ENCODE measurements around the gene XYLT1.

The XYLT1 gene

GRCh38 chr16:17129971-17130370, 340.8 kb downstream of the XYLT1 start:
- DNase-seq (ENCODE audit: extremely low read depth in 1 of 2, low read depth in 1 of 2) = no peak

GRCh38 chr16:17128791-17129190, 342.0 kb downstream of the XYLT1 start:
- no peak for DNase-seq (ENCODE audit: extremely low read depth in 1 of 2, low read depth in 1 of 2)

- no peak for DNase-seq (ENCODE audit: extremely low read depth in 1 of 2, low read depth in 1 of 2)
Observed at GRCh38 chr16:17126156-17126555, 344.6 kb downstream of the XYLT1 start.

- no peak for DNase-seq (ENCODE audit: extremely low read depth in 1 of 2, low read depth in 1 of 2)
Observed at GRCh38 chr16:17125671-17126070, 345.1 kb downstream of the XYLT1 start.

- no peak for DNase-seq (ENCODE audit: extremely low read depth in 1 of 2, low read depth in 1 of 2)
Observed at GRCh38 chr16:17117906-17118577, 352.7 kb downstream of the XYLT1 start.

- DNase-seq (ENCODE audit: extremely low read depth in 1 of 2, low read depth in 1 of 2) = no peak
Observed at GRCh38 chr16:17116595-17117322, 354.0 kb downstream of the XYLT1 start.

GRCh38 chr16:17109413-17109812, 361.3 kb downstream of the XYLT1 start:
- no peak for DNase-seq (ENCODE audit: extremely low read depth in 1 of 2, low read depth in 1 of 2)

- no peak for DNase-seq (ENCODE audit: extremely low read depth in 1 of 2, low read depth in 1 of 2)
Observed at GRCh38 chr16:17108596-17108995, 362.2 kb downstream of the XYLT1 start.

- no peak for DNase-seq (ENCODE audit: extremely low read depth in 1 of 2, low read depth in 1 of 2)
Observed at GRCh38 chr16:17107450-17107849, 363.3 kb downstream of the XYLT1 start.

- DNase-seq (ENCODE audit: extremely low read depth in 1 of 2, low read depth in 1 of 2) = no peak
Observed at GRCh38 chr16:17106243-17106791, 364.4 kb downstream of the XYLT1 start.

- no peak for DNase-seq (ENCODE audit: extremely low read depth in 1 of 2, low read depth in 1 of 2)
Observed at GRCh38 chr16:17105239-17105797, 365.4 kb downstream of the XYLT1 start.

- DNase-seq (ENCODE audit: extremely low read depth in 1 of 2, low read depth in 1 of 2) = no peak
Observed at GRCh38 chr16:17104654-17105053, 366.1 kb downstream of the XYLT1 start.

GRCh38 chr16:17103216-17103615, 367.5 kb downstream of the XYLT1 start:
- no peak for DNase-seq (ENCODE audit: extremely low read depth in 1 of 2, low read depth in 1 of 2)

- no peak for DNase-seq (ENCODE audit: extremely low read depth in 1 of 2, low read depth in 1 of 2)
Observed at GRCh38 chr16:17101646-17102045, 369.1 kb downstream of the XYLT1 start.

GRCh38 chr16:17098685-17099084, 372.1 kb downstream of the XYLT1 start:
- no peak for DNase-seq (ENCODE audit: extremely low read depth in 1 of 2, low read depth in 1 of 2)

- DNase-seq (ENCODE audit: extremely low read depth in 1 of 2, low read depth in 1 of 2) = no peak
Observed at GRCh38 chr16:17084130-17084529, 386.6 kb downstream of the XYLT1 start.

GRCh38 chr16:17083628-17084027, 387.1 kb downstream of the XYLT1 start:
- no peak for DNase-seq (ENCODE audit: extremely low read depth in 1 of 2, low read depth in 1 of 2)

GRCh38 chr16:17082095-17082882, 388.5 kb downstream of the XYLT1 start:
- no peak for DNase-seq (ENCODE audit: extremely low read depth in 1 of 2, low read depth in 1 of 2)

- no peak for DNase-seq (ENCODE audit: extremely low read depth in 1 of 2, low read depth in 1 of 2)
Observed at GRCh38 chr16:17080105-17080504, 390.7 kb downstream of the XYLT1 start.

- DNase-seq (ENCODE audit: extremely low read depth in 1 of 2, low read depth in 1 of 2) = no peak
Observed at GRCh38 chr16:17078931-17079631, 391.7 kb downstream of the XYLT1 start.

All from stimulated activated CD8-positive, alpha-beta memory T cell treated with anti-CD3 and anti-CD28 coated beads, Interleukin-7, amount 100 ng/mL, for 48 hours (primary cell).